Naive thymus-derived CD8-positive, alpha-beta T cell (primary cell): Measurements from ENCODE around the gene ADGRG3. TPM values are rescaled to one million over a fixed set of nuclear protein-coding genes. Genes with fewer than 3 reads are reported as not detected.

Source experiments
- ATAC-seq, 2 donors: fragments of 150-1000 bp; cut with Tn5 transposase in 1 of 2; sonication (Bioruptor Pico), chemical (Tn5 transposase) in 1 of 2; 1 replicate in 1 of 2; 2 replicates in 1 of 2; pipeline ENCODE4 v1.10.0; 2021; ENCODE audit warnings: mild to moderate bottlenecking in 2 of 2, moderate library complexity in 2 of 2
- POLR2A ChIA-PET: fragments of 350-600 bp; sonication (Branson Sonifier 250); formaldehyde crosslinking; loops from one replicate; lab custom pipeline; 2021; ENCODE audit warnings: antibody characterized with exemption; lab: Charles Lee
- DNase-seq, 10 donors: peaks; one replicate each; pipeline versions ENCODE4 v3.0.0 to v3.0.0-alpha.2; 2020 to 2022
- H3K27ac Mint-ChIP-seq, 10 donors: one replicate each; pipeline ENCODE4 v1.8.0; 2020 to 2022; ENCODE audit warnings: mild to moderate bottlenecking in 10 of 10, mixed read lengths in 10 of 10, moderate library complexity in 4 of 10, inconsistent platforms in 1 of 10
- H3K27me3 Mint-ChIP-seq, 5 donors: one replicate each; pipeline ENCODE4 v1.8.0; 2021 to 2022; ENCODE audit warnings: mixed read lengths in 5 of 5
- H3K36me3 Mint-ChIP-seq, 3 donors: one replicate each; pipeline ENCODE4 v1.8.0; 2020 to 2022; ENCODE audit warnings: mixed read lengths in 3 of 3, mild to moderate bottlenecking in 2 of 3, inconsistent platforms in 1 of 3
- H3K4me1 Mint-ChIP-seq, 4 donors: one replicate each; pipeline ENCODE4 v1.8.0; 2021 to 2022; ENCODE audit warnings: mixed read lengths in 4 of 4
- H3K4me3 Mint-ChIP-seq, 10 donors: one replicate each; pipeline ENCODE4 v1.8.0; 2020 to 2022; ENCODE audit warnings: mild to moderate bottlenecking in 10 of 10, mixed read lengths in 10 of 10, moderate library complexity in 6 of 10, inconsistent platforms in 1 of 10
- H3K9me3 Mint-ChIP-seq, 9 donors: one replicate each; pipeline ENCODE4 v1.8.0; 2020 to 2022; ENCODE audit warnings: mixed read lengths in 9 of 9, mild to moderate bottlenecking in 3 of 9, inconsistent platforms in 1 of 9, moderate library complexity in 1 of 9
- polyA plus RNA-seq, 3 donors: library from polyadenylated mRNA; unstranded; fragments of 300-500 nt; fragmentation: Illumina TruSeq; gene quantifications; one replicate each; pipeline ENCODE4 v1.2.3, GENCODE V29; 2021
- total RNA-seq, 8 experiments: library from RNA in 2 of 8; stranded (reverse) in 2 of 8; gene quantifications; one replicate each; pipeline ENCODE4 v1.2.3 and lab custom pipeline; 2021 to 2026

The ADGRG3 gene
- total and polyA plus RNA-seq, 5 experiments from 2014 or later, result not detected

- no peak overlapping the region for H3K4me3 Mint-ChIP-seq
- H3K27me3 Mint-ChIP-seq, result peaks cover 7 to 32% (median 19%) of the 10 kb centered on the region in 5 donors
- peaks cover 11 to 31% (median 19%) of the 10 kb centered on the region in 4 donors for H3K4me1 Mint-ChIP-seq
- H3K9me3 Mint-ChIP-seq, result no peaks in the 10 kb centered on the region
- DNase-seq, result no peak
- peak overlapping the region in 3 of 10 donors; percentile 21 to 76 (median 60) for H3K27ac Mint-ChIP-seq
- ATAC-seq, result no peak
- POLR2A ChIA-PET, result no interaction called here
- H3K36me3 Mint-ChIP-seq, result no peaks in the 10 kb centered on the region
Observed at GRCh38 chr16:57626420-57627170, 41.5 kb upstream of the ADGRG3 start.

DNA sequence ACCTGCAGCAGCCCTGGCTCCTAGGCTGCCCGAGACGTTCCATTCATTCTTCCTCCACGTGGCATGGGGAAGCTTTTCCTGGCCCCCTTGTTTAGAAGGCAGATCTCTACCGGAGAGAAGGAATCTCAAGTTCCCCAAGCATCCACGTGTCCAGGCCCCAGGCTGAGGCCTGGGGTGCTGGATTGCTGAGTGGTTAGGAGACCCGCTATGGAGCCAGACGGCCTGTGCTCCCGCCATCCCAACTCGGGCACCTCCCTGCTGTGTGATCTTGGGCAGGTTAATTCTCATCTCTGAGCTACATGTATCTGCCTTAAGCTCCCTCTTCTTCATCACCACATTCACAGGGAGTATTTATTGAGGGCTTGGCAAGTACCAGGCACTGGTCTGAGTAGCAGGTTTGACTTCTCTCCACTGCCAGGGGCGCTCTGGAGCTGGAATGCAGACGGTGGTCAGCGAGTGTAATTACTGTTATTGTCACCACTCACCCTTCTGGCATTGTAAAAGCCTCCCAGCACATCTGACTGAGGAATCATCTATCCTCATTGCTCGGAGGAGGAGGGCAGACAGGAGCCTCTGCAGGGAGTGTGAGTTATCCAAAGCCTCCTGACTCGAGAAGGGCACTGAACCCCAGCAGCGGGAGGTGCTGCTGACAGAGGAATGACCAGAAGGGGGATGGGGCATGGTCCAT, 40.8 kb upstream of the ADGRG3 start:
- ATAC-seq (no peak), DNase-seq (no peak)
- Mint-ChIP-seq H3K27ac (peak overlapping the region in 2 of 10 donors; percentile 21 to 60), H3K9me3 (no peaks in the 10 kb centered on the region), H3K4me3 (no peak overlapping the region), H3K36me3 (no peaks in the 10 kb centered on the region), H3K27me3 (peaks cover 7 to 32% (median 19%) of the 10 kb centered on the region in 5 donors), H3K4me1 (peaks cover 11 to 31% (median 19%) of the 10 kb centered on the region in 4 donors)
- POLR2A ChIA-PET, result no interaction called here

- POLR2A ChIA-PET, result no interaction called here
- Mint-ChIP-seq H3K27ac (peak within 1 kb of the TSS in 5 of 10 donors; percentile 6 to 82 (median 30)), H3K4me3 (peak within 1 kb of the TSS in 6 of 10 donors; percentile 18 to 68 (median 44)), H3K4me1 (peaks cover 11 to 31% (median 19%) of the 10 kb centered on the region in 4 donors), H3K9me3 (no peaks in the 10 kb centered on the region), H3K27me3 (peaks cover 7 to 32% (median 19%) of the 10 kb centered on the region in 5 donors), H3K36me3 (no peaks in the 10 kb centered on the region)
- ATAC-seq (peak in 1 of 2 donors; percentile 42), DNase-seq (peak in 1 of 10 donors; percentile 7)
Observed at GRCh38 chr16:57628008-57628781, 39.9 kb upstream of the ADGRG3 start, which contains the start of gene ADGRG1. Gene ADGRG1, plus strand, starts transcription at chr16:57628630. Its CDS starts 21,658 bp downstream, at chr16:57650288.

GRCh38 chr16:57628783-57629293, 39.3 kb upstream of the ADGRG3 start:
- Mint-ChIP-seq H3K9me3 (no peaks in the 10 kb centered on the region), H3K4me3 (peak overlapping the region in 4 of 10 donors; percentile 43 to 68 (median 56)), H3K27ac (peak overlapping the region in 4 of 10 donors; percentile 6 to 57 (median 26)), H3K27me3 (peaks cover 7 to 32% (median 19%) of the 10 kb centered on the region in 5 donors), H3K4me1 (peaks cover 11 to 31% (median 19%) of the 10 kb centered on the region in 4 donors), H3K36me3 (no peaks in the 10 kb centered on the region)
- DNase-seq (no peak), ATAC-seq (no peak)
- POLR2A ChIA-PET, result no interaction called here

GRCh38 chr16:57629516-57630406, 38.3 kb upstream of the ADGRG3 start:
- peaks cover 7 to 32% (median 19%) of the 10 kb centered on the region in 5 donors for H3K27me3 Mint-ChIP-seq
- peak overlapping the region in 3 of 10 donors; percentile 43 to 73 (median 46) for H3K4me3 Mint-ChIP-seq
- DNase-seq (no peak), ATAC-seq (no peak)
- H3K36me3 Mint-ChIP-seq, result no peaks in the 10 kb centered on the region
- H3K9me3 Mint-ChIP-seq, result no peaks in the 10 kb centered on the region
- H3K4me1 Mint-ChIP-seq, result peaks cover 11 to 31% (median 18%) of the 10 kb centered on the region in 4 donors
- POLR2A ChIA-PET, result interaction anchor here (0.5 to 1.0 kb wide), 2 partner anchors 8 to 10 kb away, joined by 3 to 4 read pairs; no protein-coding TSS in a partner anchor
- peak overlapping the region in 2 of 10 donors; percentile 33 to 74 for H3K27ac Mint-ChIP-seq

DNA sequence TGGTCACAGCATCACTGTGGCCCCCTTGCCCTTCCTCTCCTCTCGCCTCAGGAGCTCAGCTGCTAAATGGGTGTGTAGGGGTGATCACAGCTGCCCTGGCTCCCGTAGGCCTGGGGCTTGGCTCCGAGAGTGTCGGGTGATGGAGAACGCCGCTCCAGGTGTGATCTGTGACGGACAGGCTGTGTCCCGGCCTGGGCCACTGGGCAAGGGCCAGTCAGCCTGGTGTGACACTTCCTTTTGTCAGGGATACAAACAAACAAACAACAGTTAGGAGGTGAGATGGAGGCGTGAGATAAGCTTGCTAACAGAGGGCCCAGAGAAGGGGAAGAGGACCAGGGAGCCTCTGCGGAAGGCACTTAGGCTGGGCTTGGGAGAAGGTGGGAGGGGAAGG, 37.7 kb upstream of the ADGRG3 start:
- POLR2A ChIA-PET, result interaction anchor here (0.5 to 1.0 kb wide), 2 partner anchors 8 to 10 kb away, joined by 3 to 4 read pairs; no protein-coding TSS in a partner anchor
- Mint-ChIP-seq H3K36me3 (no peaks in the 10 kb centered on the region), H3K4me1 (peaks cover 10 to 27% (median 17%) of the 10 kb centered on the region in 4 donors), H3K27me3 (peaks cover 7 to 32% (median 19%) of the 10 kb centered on the region in 5 donors), H3K4me3 (peak overlapping the region in 3 of 10 donors; percentile 46 to 73 (median 53)), H3K27ac (peak overlapping the region in 5 of 10 donors; percentile 7 to 78 (median 53)), H3K9me3 (no peaks in the 10 kb centered on the region)
- DNase-seq (no peak), ATAC-seq (no peak)

- Mint-ChIP-seq H3K27ac (peak overlapping the region in 3 of 10 donors; percentile 24 to 78 (median 74)), H3K4me3 (no peak overlapping the region), H3K4me1 (peaks cover 9 to 22% (median 15%) of the 10 kb centered on the region in 4 donors), H3K9me3 (no peaks in the 10 kb centered on the region), H3K27me3 (peaks cover 7 to 33% (median 19%) of the 10 kb centered on the region in 5 donors), H3K36me3 (no peaks in the 10 kb centered on the region)
- POLR2A ChIA-PET, result interaction anchor here (1.0 kb wide), 1 partner anchor 9 kb away, joined by 3 read pairs; no protein-coding TSS in a partner anchor
- ATAC-seq (no peak), DNase-seq (no peak)
Observed at GRCh38 chr16:57630931-57631845, 36.9 kb upstream of the ADGRG3 start.

- DNase-seq, result no peak
- no peak for ATAC-seq
- no peaks in the 10 kb centered on the region for H3K36me3 Mint-ChIP-seq
- no peak overlapping the region for H3K4me3 Mint-ChIP-seq
- H3K27me3 Mint-ChIP-seq, result peaks cover 7 to 42% (median 24%) of the 10 kb centered on the region in 5 donors
- no peak overlapping the region for H3K27ac Mint-ChIP-seq
- POLR2A ChIA-PET, result interaction anchor here (0.6 kb wide), 2 partner anchors 24 to 188 kb away, joined by 3 read pairs; no protein-coding TSS in a partner anchor
- peaks cover 11 to 22% (median 15%) of the 10 kb centered on the region in 4 donors for H3K4me1 Mint-ChIP-seq
- H3K9me3 Mint-ChIP-seq, result no peaks in the 10 kb centered on the region
Observed at GRCh38 chr16:57632568-57632967, 35.5 kb upstream of the ADGRG3 start.

- no peak for DNase-seq
- Mint-ChIP-seq H3K27me3 (peaks cover 7 to 36% (median 22%) of the 10 kb centered on the region in 5 donors), H3K27ac (no peak overlapping the region), H3K4me1 (peaks cover 8 to 16% (median 12%) of the 10 kb centered on the region in 4 donors), H3K4me3 (no peak overlapping the region), H3K9me3 (no peaks in the 10 kb centered on the region), H3K36me3 (no peaks in the 10 kb centered on the region)
- POLR2A ChIA-PET, result interaction anchor here (0.6 kb wide), 1 partner anchor 187 kb away, joined by 3 read pairs; no protein-coding TSS in a partner anchor
- no peak for ATAC-seq
Observed at GRCh38 chr16:57633383-57634064, 34.6 kb upstream of the ADGRG3 start.

DNA sequence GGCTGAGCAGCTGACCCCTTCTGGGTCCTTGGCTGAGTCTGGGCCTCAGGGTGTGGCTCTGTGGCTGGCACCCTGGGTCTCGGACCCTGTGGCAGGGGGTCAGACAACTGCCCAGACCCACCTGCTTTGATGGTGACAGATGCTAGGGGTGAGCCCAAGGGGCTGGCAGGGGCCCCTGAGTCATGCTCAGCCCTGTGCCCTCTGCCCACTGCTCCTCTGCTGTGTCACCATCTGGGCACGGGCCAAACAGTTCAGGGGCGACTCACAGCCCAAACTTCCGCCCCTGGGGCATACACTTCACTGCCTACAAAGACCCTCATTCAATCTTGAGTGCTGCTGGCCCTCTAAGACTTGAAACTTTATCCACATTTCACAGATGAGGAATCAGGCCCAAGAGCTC, 33.9 kb upstream of the ADGRG3 start:
- POLR2A ChIA-PET, result no interaction called here

More for the DNA sequence above, 33.9 kb upstream of the ADGRG3 start:
- Mint-ChIP-seq H3K4me3 (no peak overlapping the region), H3K9me3 (no peaks in the 10 kb centered on the region), H3K4me1 (peaks cover 2 to 12% (median 8%) of the 10 kb centered on the region in 4 donors), H3K27me3 (peaks cover 3 to 30% (median 15%) of the 10 kb centered on the region in 5 donors), H3K36me3 (no peaks in the 10 kb centered on the region), H3K27ac (peak overlapping the region in 1 of 10 donors; percentile 6)
- ATAC-seq (no peak), DNase-seq (no peak)
